ENCODE measurements around the gene SBK2.
"Not testable (repeated sequence)": the region's sequence is repeated elsewhere in the genome, so short reads cannot be mapped to it uniquely, and the experiment has no call there.

Gene SBK2, protein sequence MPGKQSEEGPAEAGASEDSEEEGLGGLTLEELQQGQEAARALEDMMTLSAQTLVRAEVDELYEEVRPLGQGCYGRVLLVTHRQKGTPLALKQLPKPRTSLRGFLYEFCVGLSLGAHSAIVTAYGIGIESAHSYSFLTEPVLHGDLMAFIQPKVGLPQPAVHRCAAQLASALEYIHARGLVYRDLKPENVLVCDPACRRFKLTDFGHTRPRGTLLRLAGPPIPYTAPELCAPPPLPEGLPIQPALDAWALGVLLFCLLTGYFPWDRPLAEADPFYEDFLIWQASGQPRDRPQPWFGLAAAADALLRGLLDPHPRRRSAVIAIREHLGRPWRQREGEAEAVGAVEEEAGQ

GRCh38 chr19:55536951-55537740 is at the start of gene SBK2:
TSS of gene SBK2 (minus strand) at chr19:55537133. CDS start at chr19:55536294, 839 bp downstream.
- H3K27ac ChIP-seq = no peak within 1 kb of the TSS

DNA sequence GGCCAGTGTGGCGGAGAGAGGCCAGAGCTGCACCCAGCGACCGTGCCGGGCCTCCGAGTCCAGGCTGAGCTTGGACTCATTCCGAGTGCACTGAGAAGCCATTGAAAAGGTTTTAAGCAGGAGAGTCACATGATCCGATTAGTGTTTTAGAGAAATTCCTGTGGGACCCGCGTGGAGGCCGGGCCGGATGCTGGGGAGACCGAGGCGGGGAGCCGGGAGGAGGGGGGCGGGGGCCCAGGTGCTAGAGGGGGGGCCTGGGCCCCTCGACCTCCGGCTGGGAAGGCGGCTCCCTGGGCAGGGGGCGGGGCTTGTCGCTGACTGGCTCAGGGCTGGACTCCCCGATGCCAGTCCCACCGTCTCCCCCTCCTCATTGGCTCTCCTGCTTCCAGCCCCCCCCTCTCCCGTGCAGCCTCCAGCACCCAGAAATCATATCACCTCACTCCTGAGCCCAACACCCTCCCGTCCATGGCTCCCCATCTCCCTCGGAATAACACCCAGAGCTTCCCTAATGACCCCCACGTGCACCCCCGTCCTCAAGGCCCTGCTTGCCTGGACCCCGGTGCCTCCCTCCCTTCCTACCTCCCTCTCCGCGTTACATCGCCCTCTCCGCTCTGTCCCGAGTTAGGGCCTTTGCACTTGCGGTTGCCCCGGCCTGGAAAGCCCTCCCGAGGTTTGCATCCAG is 48.9 kb upstream of the SBK2 start:
- TF ChIP-seq, protein P1, sequence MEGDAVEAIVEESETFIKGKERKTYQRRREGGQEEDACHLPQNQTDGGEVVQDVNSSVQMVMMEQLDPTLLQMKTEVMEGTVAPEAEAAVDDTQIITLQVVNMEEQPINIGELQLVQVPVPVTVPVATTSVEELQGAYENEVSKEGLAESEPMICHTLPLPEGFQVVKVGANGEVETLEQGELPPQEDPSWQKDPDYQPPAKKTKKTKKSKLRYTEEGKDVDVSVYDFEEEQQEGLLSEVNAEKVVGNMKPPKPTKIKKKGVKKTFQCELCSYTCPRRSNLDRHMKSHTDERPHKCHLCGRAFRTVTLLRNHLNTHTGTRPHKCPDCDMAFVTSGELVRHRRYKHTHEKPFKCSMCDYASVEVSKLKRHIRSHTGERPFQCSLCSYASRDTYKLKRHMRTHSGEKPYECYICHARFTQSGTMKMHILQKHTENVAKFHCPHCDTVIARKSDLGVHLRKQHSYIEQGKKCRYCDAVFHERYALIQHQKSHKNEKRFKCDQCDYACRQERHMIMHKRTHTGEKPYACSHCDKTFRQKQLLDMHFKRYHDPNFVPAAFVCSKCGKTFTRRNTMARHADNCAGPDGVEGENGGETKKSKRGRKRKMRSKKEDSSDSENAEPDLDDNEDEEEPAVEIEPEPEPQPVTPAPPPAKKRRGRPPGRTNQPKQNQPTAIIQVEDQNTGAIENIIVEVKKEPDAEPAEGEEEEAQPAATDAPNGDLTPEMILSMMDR (conservative IDR thresholded peaks at IDR 0.05) = no peak
- peak overlapping the region; percentile 82; the same call in 1 of the 2 replicates for H3K27ac ChIP-seq

More at GRCh38 chr19:55536951-55537740, at the start of gene SBK2:
- TF ChIP-seq, protein P1 (conservative IDR thresholded peaks at IDR 0.05) = no peak

GRCh38 chr19:55584871-55585270 is 47.9 kb upstream of the SBK2 start:
- TF ChIP-seq, protein P1 (conservative IDR thresholded peaks at IDR 0.05) = no peak
- no peak overlapping the region for H3K27ac ChIP-seq

GRCh38 chr19:55583897-55584296 is 47.0 kb upstream of the SBK2 start:
- H3K27ac ChIP-seq = not testable (repeated sequence)

GRCh38 chr19:55582284-55582683 is 45.4 kb upstream of the SBK2 start:
- peak overlapping the region; percentile 92 for H3K27ac ChIP-seq

DNA sequence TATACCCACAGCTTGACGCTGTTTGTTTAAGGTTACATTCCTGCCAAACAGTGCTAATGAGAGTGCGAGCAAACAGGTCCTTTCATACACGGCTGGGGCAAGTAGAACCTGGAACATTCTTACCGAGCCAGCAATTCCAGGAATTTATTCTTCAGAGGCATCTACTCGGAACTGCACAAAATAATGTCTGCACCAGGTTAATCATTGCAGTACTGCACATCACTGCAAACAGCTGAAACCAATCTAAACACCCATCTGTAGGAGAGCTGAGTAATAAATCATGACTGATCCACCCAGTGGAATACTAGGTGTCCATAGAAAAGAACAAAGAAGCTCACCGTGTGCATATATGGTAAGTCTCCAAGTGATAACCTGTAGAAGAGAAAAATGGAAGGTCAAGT is 44.9 kb upstream of the SBK2 start:
- TF ChIP-seq, protein P1 (conservative IDR thresholded peaks at IDR 0.05) = no peak
- peak overlapping the region; percentile 92 for H3K27ac ChIP-seq

DNA sequence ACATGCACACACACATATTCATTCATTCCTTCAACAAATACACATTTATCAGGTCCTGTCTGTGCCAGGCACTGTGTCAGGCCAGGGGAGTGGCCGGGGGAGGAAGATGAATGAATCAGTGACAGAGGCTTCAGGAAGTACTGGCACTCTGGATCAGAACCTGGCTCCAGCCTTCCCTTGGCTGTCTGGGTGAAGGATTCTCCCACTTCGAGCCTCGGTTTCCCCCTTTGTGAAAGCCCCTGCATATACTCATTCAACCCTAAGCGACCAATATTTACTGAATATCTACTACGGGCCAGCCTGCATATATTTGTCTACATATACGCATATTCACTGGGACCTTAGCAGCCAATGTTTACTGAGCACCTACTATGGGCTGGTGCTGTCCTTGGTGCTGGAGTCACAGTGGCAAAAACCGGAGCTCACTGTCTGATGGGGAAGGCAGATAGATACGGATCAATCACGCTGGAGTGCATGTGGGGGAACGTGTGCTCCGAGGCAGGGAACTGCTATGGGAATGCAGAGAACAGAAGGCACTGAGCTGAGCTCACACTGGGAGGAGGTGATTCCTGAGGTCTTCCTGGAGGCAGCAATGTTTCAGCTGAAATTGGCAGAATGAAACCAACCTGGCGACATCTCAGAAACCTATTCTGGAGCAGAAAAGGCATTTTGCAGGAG is 44.4 kb upstream of the SBK2 start:
- peak overlapping the region; percentile 92 for H3K27ac ChIP-seq
- TF ChIP-seq, protein P1 (conservative IDR thresholded peaks at IDR 0.05) = no peak

GRCh38 chr19:55580628-55581144 is 43.8 kb upstream of the SBK2 start, which contains the start of gene ZNF579:
TSS of gene ZNF579 (minus strand) at chr19:55580848. CDS start at chr19:55579639, 1,209 bp downstream.
- peak within 1 kb of the TSS; percentile 92 for H3K27ac ChIP-seq
- TF ChIP-seq, protein P1 (conservative IDR thresholded peaks at IDR 0.05) = no peak
